Adrenal gland (tissue), 5 donors: Measurements from ENCODE around the gene PHYHD1.

ENCODE experiments used
- POLR2A ChIP-seq, 2 donors: fragments of 450-650 bp; IDR thresholded peaks; one replicate each; pipeline ENCODE4 v1.6.1; 2017; ENCODE audit warnings: antibody characterized with exemption in 2 of 2, mild to moderate bottlenecking in 2 of 2, moderate library complexity in 1 of 2
- TF ChIP-seq, protein P1 (sequence below), 6 experiments: fragments of 450-650 bp in 4 of 6; fragments of 200-600 bp in 2 of 6; sonication (generic) in 1 of 6; IDR thresholded peaks; 1 replicate in 5 of 6; 2 replicates in 1 of 6; pipeline versions ENCODE4 v1.5.1 to v1.8.0; 2016 to 2021; ENCODE audit warnings: antibody characterized with exemption in 6 of 6, mild to moderate bottlenecking in 2 of 6, moderate library complexity in 1 of 6
- donor health status: DM: no; HTN: no; CAD: no.

DNA sequence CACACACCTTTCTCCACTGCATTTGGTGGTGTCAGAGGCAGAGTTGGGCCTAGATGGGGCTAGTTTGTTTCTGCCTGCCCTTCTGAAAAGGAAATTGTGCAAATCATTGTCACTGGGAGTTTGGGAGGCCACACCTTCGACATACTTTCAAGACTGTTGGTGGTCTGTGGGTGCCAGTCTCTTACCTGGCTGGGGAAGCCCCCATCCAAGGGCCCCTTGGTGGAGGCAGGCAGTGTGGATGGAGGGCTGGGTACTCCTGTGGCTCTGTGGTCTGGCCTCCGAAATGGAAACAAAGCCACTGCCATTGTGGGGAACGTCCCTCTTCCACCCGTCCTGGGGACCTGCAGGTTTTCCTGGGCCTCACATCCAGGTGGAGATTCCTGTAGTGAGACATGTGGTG, 10.9 kb upstream of the PHYHD1 start:
- TF ChIP-seq, protein P1, sequence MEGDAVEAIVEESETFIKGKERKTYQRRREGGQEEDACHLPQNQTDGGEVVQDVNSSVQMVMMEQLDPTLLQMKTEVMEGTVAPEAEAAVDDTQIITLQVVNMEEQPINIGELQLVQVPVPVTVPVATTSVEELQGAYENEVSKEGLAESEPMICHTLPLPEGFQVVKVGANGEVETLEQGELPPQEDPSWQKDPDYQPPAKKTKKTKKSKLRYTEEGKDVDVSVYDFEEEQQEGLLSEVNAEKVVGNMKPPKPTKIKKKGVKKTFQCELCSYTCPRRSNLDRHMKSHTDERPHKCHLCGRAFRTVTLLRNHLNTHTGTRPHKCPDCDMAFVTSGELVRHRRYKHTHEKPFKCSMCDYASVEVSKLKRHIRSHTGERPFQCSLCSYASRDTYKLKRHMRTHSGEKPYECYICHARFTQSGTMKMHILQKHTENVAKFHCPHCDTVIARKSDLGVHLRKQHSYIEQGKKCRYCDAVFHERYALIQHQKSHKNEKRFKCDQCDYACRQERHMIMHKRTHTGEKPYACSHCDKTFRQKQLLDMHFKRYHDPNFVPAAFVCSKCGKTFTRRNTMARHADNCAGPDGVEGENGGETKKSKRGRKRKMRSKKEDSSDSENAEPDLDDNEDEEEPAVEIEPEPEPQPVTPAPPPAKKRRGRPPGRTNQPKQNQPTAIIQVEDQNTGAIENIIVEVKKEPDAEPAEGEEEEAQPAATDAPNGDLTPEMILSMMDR (IDR thresholded peaks at IDR 0.05) = no peak
- TF ChIP-seq POLR2A (IDR thresholded peaks at IDR 0.05) = no peak
